Endodermal cell (in vitro differentiated cells): ENCODE results near the gene MPZL3. TPM values are rescaled to one million over a fixed set of nuclear protein-coding genes. Genes with fewer than 3 reads are reported as not detected.

Experiments
- DNase-seq: peaks from one replicate; pipeline ENCODE4 v3.0.0-alpha.2; 2017
- H3K27ac ChIP-seq: 2 replicates; pipeline ENCODE4 v1.5.1; 2013; ENCODE audit warnings: mild to moderate bottlenecking, low read depth, low read length, moderate library complexity
- H3K27me3 ChIP-seq: 2 replicates; pipeline ENCODE4 v1.6.1; 2013; ENCODE audit warnings: mild to moderate bottlenecking, low read length, moderate library complexity; ENCODE audit not compliant: insufficient read depth, control insufficient read depth, poor library complexity, severe bottlenecking
- H3K36me3 ChIP-seq: 2 replicates; pipeline ENCODE4 v1.7.0; 2013; ENCODE audit warnings: mild to moderate bottlenecking, low read length, moderate library complexity; ENCODE audit not compliant: control insufficient read depth, insufficient read depth
- H3K4me1 ChIP-seq: one replicate; pipeline ENCODE4 v1.7.0; 2013; ENCODE audit warnings: low read length; ENCODE audit not compliant: control insufficient read depth, insufficient read depth
- H3K4me3 ChIP-seq: 2 replicates; pipeline ENCODE4 v1.5.1; 2013; ENCODE audit warnings: mild to moderate bottlenecking, low read length, moderate library complexity
- H3K9ac ChIP-seq: 2 replicates; pipeline ENCODE4 v1.6.1; 2013; ENCODE audit warnings: mild to moderate bottlenecking, low read length, moderate library complexity; ENCODE audit not compliant: poor library complexity, severe bottlenecking; ENCODE audit errors: extremely low read depth
- H3K9me3 ChIP-seq: 2 replicates; pipeline ENCODE4 v1.6.1; 2013; ENCODE audit warnings: mild to moderate bottlenecking, low read length, moderate library complexity; ENCODE audit not compliant: control insufficient read depth
- H3K27ac Mint-ChIP-seq: 2 replicates; pipeline ENCODE4 v1.8.0; 2020; ENCODE audit warnings: mixed read lengths
- H3K27me3 Mint-ChIP-seq: 2 replicates; pipeline ENCODE4 v1.8.0; 2021; ENCODE audit warnings: mild to moderate bottlenecking, mixed read lengths; ENCODE audit not compliant: insufficient read depth
- H3K36me3 Mint-ChIP-seq: 2 replicates; pipeline ENCODE4 v1.8.0; 2020; ENCODE audit warnings: low read depth, mixed read lengths
- H3K4me1 Mint-ChIP-seq: 2 replicates; pipeline ENCODE4 v1.8.0; 2020; ENCODE audit warnings: mixed read lengths
- H3K4me3 Mint-ChIP-seq: 2 replicates; pipeline ENCODE4 v1.8.0; 2020; ENCODE audit warnings: mild to moderate bottlenecking, moderate library complexity, mixed read lengths
- H3K9me3 Mint-ChIP-seq: 2 replicates; pipeline ENCODE4 v1.8.0; 2020; ENCODE audit warnings: mild to moderate bottlenecking, mixed read lengths
- WGBS, 2 experiments: methylation state at CpG; one replicate each; pipeline versions ENCODE4 v1.1.5 to v1.1.7; 2013; ENCODE audit warnings: missing lambda C conversion rate in 2 of 2, mixed read lengths in 1 of 2; ENCODE audit not compliant: insufficient coverage in 1 of 2, insufficient read length in 1 of 2; 5-methylcytosine and 5-hydroxymethylcytosine counted together
- total RNA-seq, 2 donors: library from RNA; stranded (reverse); fragmentation: NEBNext Ultra II Directional in 1 of 2; extraction: Animal tissue kit (Norgen Biotek cat#: 25700) in 1 of 2; gene quantifications; 2 replicates in 1 of 2; 3 replicates in 1 of 2; pipeline ENCODE4 v1.2.1, GENCODE V29; 2021
- TF ChIP-seq, protein P1 (sequence below): fragments of 200-600 bp; sonication (generic); conservative IDR thresholded peaks from 2 replicates; pipeline ENCODE4 v1.5.0; 2021; ENCODE audit warnings: antibody characterized with exemption, mild to moderate bottlenecking

The MPZL3 gene
- total RNA-seq, 2 donors from 2014 or later, result 4.1 to 5.7 TPM

DNA sequence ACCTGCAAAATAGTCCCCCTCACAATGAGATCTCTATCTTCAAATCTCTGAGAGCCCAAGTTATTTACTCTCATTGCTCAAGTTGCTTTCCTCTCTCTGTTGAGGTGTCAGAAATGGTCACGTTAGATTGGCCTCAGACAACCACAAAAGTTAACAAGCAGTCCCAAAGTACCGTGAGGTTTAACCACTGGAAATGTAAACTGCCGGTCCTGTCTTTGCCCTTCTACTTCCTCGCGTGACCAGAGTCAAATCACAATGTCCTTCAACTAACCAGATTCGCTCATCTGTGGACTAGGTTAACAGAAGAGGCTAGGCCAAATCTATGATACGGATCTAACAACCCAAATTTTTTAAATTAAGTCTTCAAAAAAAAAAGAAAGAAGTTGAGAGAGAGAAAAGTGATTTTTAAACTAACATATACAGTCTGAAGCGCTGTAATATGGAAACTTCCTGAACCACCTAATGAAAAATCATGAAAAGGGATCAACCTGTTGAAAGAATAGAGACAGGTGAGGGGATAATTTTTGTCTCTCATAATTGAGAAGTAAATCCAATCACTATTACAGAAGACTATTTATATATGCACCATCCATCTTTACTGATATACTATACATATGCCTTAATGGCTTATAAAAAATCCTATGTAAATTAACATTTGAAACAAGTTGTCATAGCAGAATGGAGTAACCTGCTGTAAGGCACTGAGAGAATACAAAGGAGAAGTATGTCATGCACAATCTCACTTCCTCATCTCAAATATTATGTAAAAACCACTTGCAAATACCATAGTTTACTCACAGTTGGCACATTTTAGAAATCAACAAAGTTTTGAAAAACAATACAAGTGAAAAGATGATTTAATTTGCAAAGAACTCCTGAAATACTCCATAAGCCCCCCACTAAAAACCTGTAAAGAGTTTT lies 24.0 kb downstream of the MPZL3 start:
- Histone ChIP-seq H3K27ac (no peak overlapping the region), H3K36me3 (no peaks in the 10 kb centered on the region), H3K4me1 (no peaks in the 10 kb centered on the region), H3K9ac (no peak overlapping the region), H3K27me3 (no peaks in the 10 kb centered on the region), H3K9me3 (no peaks in the 10 kb centered on the region), H3K4me3 (no peak overlapping the region)
- H3K27me3 Mint-ChIP-seq, result peaks cover 9% of the 10 kb centered on the region
- H3K36me3 Mint-ChIP-seq, result no peaks in the 10 kb centered on the region
- 95 to 98% methylated on average over 5 to 7 of the region's 8 CpGs for WGBS, 2 experiments
- H3K4me3 Mint-ChIP-seq, result no peak overlapping the region
- TF ChIP-seq, protein P1, sequence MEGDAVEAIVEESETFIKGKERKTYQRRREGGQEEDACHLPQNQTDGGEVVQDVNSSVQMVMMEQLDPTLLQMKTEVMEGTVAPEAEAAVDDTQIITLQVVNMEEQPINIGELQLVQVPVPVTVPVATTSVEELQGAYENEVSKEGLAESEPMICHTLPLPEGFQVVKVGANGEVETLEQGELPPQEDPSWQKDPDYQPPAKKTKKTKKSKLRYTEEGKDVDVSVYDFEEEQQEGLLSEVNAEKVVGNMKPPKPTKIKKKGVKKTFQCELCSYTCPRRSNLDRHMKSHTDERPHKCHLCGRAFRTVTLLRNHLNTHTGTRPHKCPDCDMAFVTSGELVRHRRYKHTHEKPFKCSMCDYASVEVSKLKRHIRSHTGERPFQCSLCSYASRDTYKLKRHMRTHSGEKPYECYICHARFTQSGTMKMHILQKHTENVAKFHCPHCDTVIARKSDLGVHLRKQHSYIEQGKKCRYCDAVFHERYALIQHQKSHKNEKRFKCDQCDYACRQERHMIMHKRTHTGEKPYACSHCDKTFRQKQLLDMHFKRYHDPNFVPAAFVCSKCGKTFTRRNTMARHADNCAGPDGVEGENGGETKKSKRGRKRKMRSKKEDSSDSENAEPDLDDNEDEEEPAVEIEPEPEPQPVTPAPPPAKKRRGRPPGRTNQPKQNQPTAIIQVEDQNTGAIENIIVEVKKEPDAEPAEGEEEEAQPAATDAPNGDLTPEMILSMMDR, result no peak
- H3K27ac Mint-ChIP-seq, result no peak overlapping the region
- DNase-seq, result no peak
- H3K9me3 Mint-ChIP-seq, result no peaks in the 10 kb centered on the region
- H3K4me1 Mint-ChIP-seq, result no peaks in the 10 kb centered on the region

DNA sequence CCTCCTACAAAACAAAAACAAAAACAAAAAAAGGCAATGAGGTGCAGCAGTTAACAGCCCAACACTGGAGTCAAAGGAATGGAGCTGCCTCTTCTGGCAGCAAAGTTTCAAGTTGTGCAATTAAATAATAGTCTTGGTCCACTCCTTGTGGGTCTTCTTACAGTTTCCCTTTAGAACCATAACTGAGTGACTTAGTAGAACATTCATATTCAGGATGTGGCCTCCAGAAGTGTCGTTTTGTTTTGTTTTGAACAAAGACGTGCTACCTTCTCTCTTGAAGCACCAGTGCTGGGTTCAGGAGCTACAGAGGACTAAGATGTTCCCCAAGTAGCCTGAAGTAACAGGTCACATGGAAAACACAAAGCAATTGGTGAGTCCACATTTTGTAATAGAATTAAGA lies 25.4 kb downstream of the MPZL3 start:
- no peak for DNase-seq
- H3K4me3 Mint-ChIP-seq, result no peak overlapping the region
- WGBS, 2 experiments, result 92% methylated on average over 2 of the region's 2 CpGs
- Histone ChIP-seq H3K27me3 (no peaks in the 10 kb centered on the region), H3K9ac (no peak overlapping the region), H3K4me3 (no peak overlapping the region), H3K9me3 (no peaks in the 10 kb centered on the region), H3K4me1 (no peaks in the 10 kb centered on the region), H3K36me3 (no peaks in the 10 kb centered on the region), H3K27ac (no peak overlapping the region)
- no peak overlapping the region for H3K27ac Mint-ChIP-seq
- no peaks in the 10 kb centered on the region for H3K9me3 Mint-ChIP-seq
- no peaks in the 10 kb centered on the region for H3K4me1 Mint-ChIP-seq
- TF ChIP-seq, protein P1, result no peak
- H3K27me3 Mint-ChIP-seq, result peaks cover 11% of the 10 kb centered on the region
- H3K36me3 Mint-ChIP-seq, result no peaks in the 10 kb centered on the region

DNA sequence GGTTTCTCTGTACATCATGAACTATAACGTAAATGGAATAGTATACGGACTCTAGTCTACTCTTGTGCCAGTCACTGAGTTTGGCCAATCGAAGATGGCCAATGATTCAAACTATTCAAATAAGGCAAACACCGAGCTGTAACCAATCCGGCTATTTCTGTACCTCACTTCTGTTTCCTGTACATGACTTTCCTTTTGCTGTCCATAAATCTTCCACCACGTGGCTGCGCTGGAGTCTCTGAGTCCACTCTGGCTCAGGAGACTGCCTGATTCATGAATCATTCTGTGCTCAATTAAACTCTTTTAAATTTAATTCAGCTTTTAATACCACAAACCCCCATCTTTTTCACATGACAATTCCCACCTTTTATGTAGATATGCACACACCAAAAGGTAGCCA lies 25.9 kb downstream of the MPZL3 start:
- Histone ChIP-seq H3K9me3 (no peaks in the 10 kb centered on the region), H3K27me3 (no peaks in the 10 kb centered on the region), H3K9ac (no peak overlapping the region), H3K4me3 (no peak overlapping the region), H3K36me3 (no peaks in the 10 kb centered on the region), H3K27ac (no peak overlapping the region), H3K4me1 (no peaks in the 10 kb centered on the region)
- no peak overlapping the region for H3K27ac Mint-ChIP-seq
- no peak overlapping the region for H3K4me3 Mint-ChIP-seq
- H3K36me3 Mint-ChIP-seq, result no peaks in the 10 kb centered on the region
- no peaks in the 10 kb centered on the region for H3K4me1 Mint-ChIP-seq
- 94 to 95% methylated on average over 7 of the region's 7 CpGs for WGBS, 2 experiments
- TF ChIP-seq, protein P1, result no peak
- H3K9me3 Mint-ChIP-seq, result no peaks in the 10 kb centered on the region
- peaks cover 11% of the 10 kb centered on the region for H3K27me3 Mint-ChIP-seq
- DNase-seq, result no peak
